KOPT-K1 (cell line): ENCODE measurements around the gene HDAC9.

Experiments
- H3K27ac ChIP-seq: fragments of 200-600 bp; sonication (generic); 2 replicates; pipeline ENCODE4 v1.5.1; 2016; ENCODE audit warnings: antibody characterized with exemption, mild to moderate bottlenecking, low read depth, low read length; ENCODE audit not compliant: poor library complexity, severe bottlenecking
- H3K36me3 ChIP-seq: fragments of 200-600 bp; sonication (generic); 2 replicates; pipeline ENCODE4 v1.5.1; 2017; ENCODE audit warnings: antibody characterized with exemption, mild to moderate bottlenecking, low read length, moderate library complexity; ENCODE audit not compliant: insufficient read depth
- H3K9me3 ChIP-seq: fragments of 200-600 bp; sonication (generic); 2 replicates; pipeline ENCODE4 v1.5.1; 2017; ENCODE audit warnings: antibody characterized with exemption, low read length, mild to moderate bottlenecking; ENCODE audit not compliant: insufficient read depth, poor library complexity, severe bottlenecking

Gene HDAC9

GRCh38 chr7:18860221-18860620, 364.7 kb downstream of the HDAC9 start:
- no peaks in the 10 kb centered on the region for H3K36me3 ChIP-seq
- no peak overlapping the region for H3K27ac ChIP-seq
- H3K9me3 ChIP-seq = no peaks in the 10 kb centered on the region

- H3K27ac ChIP-seq = no peak overlapping the region
- no peaks in the 10 kb centered on the region for H3K36me3 ChIP-seq
- no peaks in the 10 kb centered on the region for H3K9me3 ChIP-seq
Observed at GRCh38 chr7:18861514-18862118, 366.1 kb downstream of the HDAC9 start.

- Histone ChIP-seq H3K36me3 (no peaks in the 10 kb centered on the region), H3K27ac (no peak overlapping the region), H3K9me3 (peaks cover 6% of the 10 kb centered on the region)
Observed at GRCh38 chr7:18864967-18865366, 369.4 kb downstream of the HDAC9 start.

- Histone ChIP-seq H3K27ac (no peak overlapping the region), H3K36me3 (no peaks in the 10 kb centered on the region), H3K9me3 (peaks cover 6% of the 10 kb centered on the region)
Observed at GRCh38 chr7:18866359-18867036, 370.9 kb downstream of the HDAC9 start.

GRCh38 chr7:18872344-18872743, 376.8 kb downstream of the HDAC9 start:
- Histone ChIP-seq H3K36me3 (no peaks in the 10 kb centered on the region), H3K9me3 (peaks cover 6% of the 10 kb centered on the region), H3K27ac (no peak overlapping the region)

GRCh38 chr7:18873734-18874336, 378.3 kb downstream of the HDAC9 start:
- no peak overlapping the region for H3K27ac ChIP-seq
- no peaks in the 10 kb centered on the region for H3K36me3 ChIP-seq
- peaks cover 6% of the 10 kb centered on the region for H3K9me3 ChIP-seq

GRCh38 chr7:18874880-18875279, 379.3 kb downstream of the HDAC9 start:
- H3K27ac ChIP-seq = no peak overlapping the region
- no peaks in the 10 kb centered on the region for H3K9me3 ChIP-seq
- no peaks in the 10 kb centered on the region for H3K36me3 ChIP-seq

- Histone ChIP-seq H3K9me3 (no peaks in the 10 kb centered on the region), H3K36me3 (no peaks in the 10 kb centered on the region), H3K27ac (no peak overlapping the region)
Observed at GRCh38 chr7:18877874-18878273, 382.3 kb downstream of the HDAC9 start.

- Histone ChIP-seq H3K27ac (no peak overlapping the region), H3K9me3 (no peaks in the 10 kb centered on the region), H3K36me3 (no peaks in the 10 kb centered on the region)
Observed at GRCh38 chr7:18886832-18887231, 391.3 kb downstream of the HDAC9 start.

- no peak overlapping the region for H3K27ac ChIP-seq
- H3K36me3 ChIP-seq = no peaks in the 10 kb centered on the region
- H3K9me3 ChIP-seq = no peaks in the 10 kb centered on the region
Observed at GRCh38 chr7:18889436-18889835, 393.9 kb downstream of the HDAC9 start.

- H3K36me3 ChIP-seq = no peaks in the 10 kb centered on the region
- H3K9me3 ChIP-seq = no peaks in the 10 kb centered on the region
- no peak overlapping the region for H3K27ac ChIP-seq
Observed at GRCh38 chr7:18890134-18890533, 394.6 kb downstream of the HDAC9 start.

GRCh38 chr7:18890885-18891621, 395.5 kb downstream of the HDAC9 start:
- H3K9me3 ChIP-seq = no peaks in the 10 kb centered on the region
- no peaks in the 10 kb centered on the region for H3K36me3 ChIP-seq
- H3K27ac ChIP-seq = no peak overlapping the region

- no peak overlapping the region for H3K27ac ChIP-seq
- H3K9me3 ChIP-seq = no peaks in the 10 kb centered on the region
- no peaks in the 10 kb centered on the region for H3K36me3 ChIP-seq
Observed at GRCh38 chr7:18893156-18893555, 397.6 kb downstream of the HDAC9 start.

GRCh38 chr7:18894155-18894554, 398.6 kb downstream of the HDAC9 start:
- no peaks in the 10 kb centered on the region for H3K36me3 ChIP-seq
- no peak overlapping the region for H3K27ac ChIP-seq
- no peaks in the 10 kb centered on the region for H3K9me3 ChIP-seq

- Histone ChIP-seq H3K9me3 (no peaks in the 10 kb centered on the region), H3K27ac (no peak overlapping the region), H3K36me3 (no peaks in the 10 kb centered on the region)
Observed at GRCh38 chr7:18895456-18895855, 399.9 kb downstream of the HDAC9 start.
